RPMI8226 (cell line): ENCODE data around the gene NSUN3.

Experiments used
- DNase-seq: peaks from one replicate; pipeline ENCODE4 v3.0.0-alpha.2; 2015

Gene NSUN3

GRCh38 chr3:94132777-94133176 is 69.9 kb downstream of the NSUN3 start:
- no peak for DNase-seq

- no peak for DNase-seq
These were observed 73.3 kb downstream of the NSUN3 start for GRCh38 chr3:94136133-94136532.

- peak; percentile 23 for DNase-seq
These were observed 74.5 kb downstream of the NSUN3 start for GRCh38 chr3:94137377-94137776.

- no peak for DNase-seq
These were observed 83.6 kb downstream of the NSUN3 start for GRCh38 chr3:94146455-94146854.

- no peak for DNase-seq
These were observed 84.2 kb downstream of the NSUN3 start for GRCh38 chr3:94147012-94147411.

- no peak for DNase-seq
These were observed 87.3 kb downstream of the NSUN3 start for GRCh38 chr3:94150113-94150512.

- no peak for DNase-seq
These were observed 93.8 kb downstream of the NSUN3 start for GRCh38 chr3:94156626-94157025.

- no peak for DNase-seq
These were observed 95.7 kb downstream of the NSUN3 start for GRCh38 chr3:94158512-94158911.

GRCh38 chr3:94159062-94159828 is 96.4 kb downstream of the NSUN3 start:
- no peak for DNase-seq

- DNase-seq: no peak
These were observed 99.8 kb downstream of the NSUN3 start for GRCh38 chr3:94162700-94163099.

GRCh38 chr3:94167346-94167745 is 104.5 kb downstream of the NSUN3 start:
- no peak for DNase-seq

GRCh38 chr3:94167796-94168195 is 104.9 kb downstream of the NSUN3 start:
- DNase-seq: no peak

GRCh38 chr3:94171954-94172353 is 109.1 kb downstream of the NSUN3 start:
- no peak for DNase-seq

- DNase-seq: no peak
These were observed 109.9 kb downstream of the NSUN3 start for GRCh38 chr3:94172695-94173310.

GRCh38 chr3:94173673-94174434 is 111.0 kb downstream of the NSUN3 start:
- DNase-seq: no peak

GRCh38 chr3:94175677-94176076 is 112.8 kb downstream of the NSUN3 start:
- no peak for DNase-seq

GRCh38 chr3:94176988-94177745 is 114.3 kb downstream of the NSUN3 start:
- no peak for DNase-seq
